Spleen (tissue), 3 donors: ENCODE measurements around the gene PIP5KL1.

Experiments
- POLR2A ChIP-seq, 3 donors: fragments of 450-650 bp; IDR thresholded peaks; one replicate each; pipeline ENCODE4 v1.5.1; 2017; ENCODE audit warnings: antibody characterized with exemption in 3 of 3, mild to moderate bottlenecking in 1 of 3
- POLR2AphosphoS5 ChIP-seq, 3 donors: sonication (generic); formaldehyde crosslinking; IDR thresholded peaks; one replicate each; pipeline ENCODE4 v1.5.1; 2017; ENCODE audit warnings: antibody characterized with exemption in 3 of 3

DNA sequence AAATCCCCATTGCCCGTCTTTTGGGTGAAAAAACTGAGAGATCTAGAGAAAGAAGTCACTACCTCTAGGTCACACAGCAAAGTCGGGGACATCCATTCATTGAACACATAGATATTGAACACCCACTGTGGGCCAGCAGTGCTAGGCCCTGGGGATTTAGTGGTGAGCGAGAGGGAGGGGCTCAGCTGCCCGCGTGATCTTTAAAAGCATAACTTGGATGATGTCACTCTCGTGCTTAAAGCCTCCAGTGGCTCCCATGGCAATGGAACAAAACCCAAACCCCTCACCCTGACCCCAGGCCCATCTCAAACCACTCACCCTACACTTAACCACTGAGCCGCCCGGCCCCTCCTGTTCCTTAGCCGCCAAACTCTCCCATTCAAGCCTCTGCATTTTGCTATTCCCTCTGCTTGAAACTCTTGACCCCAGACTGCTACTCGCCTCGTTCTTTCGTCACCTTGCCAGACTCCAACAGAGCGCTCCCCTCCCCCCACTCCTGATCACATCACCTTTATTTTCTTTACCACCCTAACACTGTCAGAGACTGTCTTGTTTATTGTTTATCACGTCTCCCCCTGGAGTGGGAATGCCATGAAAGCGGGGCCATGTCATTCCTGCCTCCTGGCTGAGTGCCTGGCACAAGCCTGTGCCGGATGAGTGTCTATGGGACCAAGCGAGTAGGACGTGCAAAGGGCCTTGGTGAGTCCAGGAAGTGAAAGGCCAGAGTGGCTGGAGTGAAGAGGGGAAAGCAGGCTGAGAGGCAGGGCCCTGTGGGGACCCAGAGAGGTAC, 710 bp upstream of the PIP5KL1 start:
- TF ChIP-seq POLR2AphosphoS5 (IDR thresholded peaks at IDR 0.05) (peak; percentile 53 to 75 (median 74)), POLR2A (IDR thresholded peaks at IDR 0.05) (no peak)
